Activated naive CD4-positive, alpha-beta T cell treated with anti-CD3 and anti-CD28 coated beads, Interleukin-2, amount 50 U/mL, for 24 hours (primary cell): ENCODE data around the gene IGF1R.

ENCODE experiments used
- H3K27ac Mint-ChIP-seq: one replicate; pipeline ENCODE4 v1.8.0; 2021; ENCODE audit warnings: mild to moderate bottlenecking, mixed read lengths
- H3K27me3 Mint-ChIP-seq: one replicate; pipeline ENCODE4 v1.8.0; 2021; ENCODE audit warnings: mixed read lengths
- H3K36me3 Mint-ChIP-seq: one replicate; pipeline ENCODE4 v1.8.0; 2021; ENCODE audit warnings: mixed read lengths
- H3K4me1 Mint-ChIP-seq: one replicate; pipeline ENCODE4 v1.8.0; 2021; ENCODE audit warnings: mixed read lengths
- H3K4me3 Mint-ChIP-seq: one replicate; pipeline ENCODE4 v1.8.0; 2021; ENCODE audit warnings: mild to moderate bottlenecking, mixed read lengths
- H3K9me3 Mint-ChIP-seq: one replicate; pipeline ENCODE4 v1.8.0; 2021; ENCODE audit warnings: mixed read lengths

The IGF1R gene

GRCh38 chr15:98753726-98754656, 105.7 kb downstream of the IGF1R start:
- peaks cover 4% of the 10 kb centered on the region for H3K36me3 Mint-ChIP-seq
- no peak overlapping the region for H3K27ac Mint-ChIP-seq
- no peaks in the 10 kb centered on the region for H3K9me3 Mint-ChIP-seq
- H3K4me1 Mint-ChIP-seq = peaks cover 67% of the 10 kb centered on the region
- no peak overlapping the region for H3K4me3 Mint-ChIP-seq
- no peaks in the 10 kb centered on the region for H3K27me3 Mint-ChIP-seq

DNA sequence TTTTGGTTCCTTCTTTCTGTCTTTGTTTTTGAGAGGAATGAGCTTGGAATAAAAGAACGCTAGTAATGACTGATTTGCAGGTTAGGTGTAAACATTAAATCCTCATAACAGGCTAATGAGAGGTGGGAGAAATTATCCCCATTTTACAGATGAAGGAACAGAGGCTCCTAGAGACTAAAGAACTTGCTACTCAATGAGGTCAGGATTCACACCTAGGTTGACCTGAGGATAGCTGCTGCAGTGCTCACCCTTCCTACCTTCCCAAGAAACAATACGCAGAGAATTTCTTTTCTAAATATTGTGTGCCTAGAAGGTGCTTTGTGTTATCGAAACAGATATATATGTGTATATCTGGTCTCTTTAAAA, 106.3 kb downstream of the IGF1R start:
- peaks cover 70% of the 10 kb centered on the region for H3K4me1 Mint-ChIP-seq
- peaks cover 4% of the 10 kb centered on the region for H3K36me3 Mint-ChIP-seq
- no peak overlapping the region for H3K4me3 Mint-ChIP-seq
- no peaks in the 10 kb centered on the region for H3K27me3 Mint-ChIP-seq
- H3K27ac Mint-ChIP-seq = no peak overlapping the region
- no peaks in the 10 kb centered on the region for H3K9me3 Mint-ChIP-seq

- Mint-ChIP-seq H3K27me3 (no peaks in the 10 kb centered on the region), H3K4me1 (peaks cover 70% of the 10 kb centered on the region), H3K4me3 (no peak overlapping the region)
These were observed 106.8 kb downstream of the IGF1R start for GRCh38 chr15:98755138-98755537.

DNA sequence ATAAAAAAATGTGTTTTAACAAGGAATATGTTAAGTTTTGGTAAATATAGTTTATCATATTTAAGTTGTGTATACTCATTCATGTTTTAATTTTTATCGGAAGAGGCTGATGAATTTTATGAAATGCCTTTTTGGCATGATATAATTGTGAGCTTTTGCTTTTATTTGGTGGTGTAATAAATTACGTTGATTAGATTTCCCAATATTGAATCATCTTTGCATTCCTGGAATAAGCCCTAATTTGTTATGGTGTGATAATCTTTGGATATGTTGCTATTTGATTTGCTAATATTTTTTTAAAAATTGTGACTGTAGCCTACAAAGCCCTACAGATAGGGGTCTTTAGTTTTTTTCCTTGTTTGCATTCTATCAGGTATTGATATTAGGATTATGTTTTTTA, 107.4 kb downstream of the IGF1R start:
- peaks cover 4% of the 10 kb centered on the region for H3K36me3 Mint-ChIP-seq
- no peak overlapping the region for H3K4me3 Mint-ChIP-seq
- no peak overlapping the region for H3K27ac Mint-ChIP-seq
- no peaks in the 10 kb centered on the region for H3K27me3 Mint-ChIP-seq
- peaks cover 75% of the 10 kb centered on the region for H3K4me1 Mint-ChIP-seq
- no peaks in the 10 kb centered on the region for H3K9me3 Mint-ChIP-seq

More at GRCh38 chr15:98755138-98755537, 106.8 kb downstream of the IGF1R start:
- Mint-ChIP-seq H3K27ac (no peak overlapping the region), H3K9me3 (no peaks in the 10 kb centered on the region), H3K36me3 (peaks cover 4% of the 10 kb centered on the region)

- peaks cover 83% of the 10 kb centered on the region for H3K4me1 Mint-ChIP-seq
These were observed 109.9 kb downstream of the IGF1R start for GRCh38 chr15:98758224-98758623.

DNA sequence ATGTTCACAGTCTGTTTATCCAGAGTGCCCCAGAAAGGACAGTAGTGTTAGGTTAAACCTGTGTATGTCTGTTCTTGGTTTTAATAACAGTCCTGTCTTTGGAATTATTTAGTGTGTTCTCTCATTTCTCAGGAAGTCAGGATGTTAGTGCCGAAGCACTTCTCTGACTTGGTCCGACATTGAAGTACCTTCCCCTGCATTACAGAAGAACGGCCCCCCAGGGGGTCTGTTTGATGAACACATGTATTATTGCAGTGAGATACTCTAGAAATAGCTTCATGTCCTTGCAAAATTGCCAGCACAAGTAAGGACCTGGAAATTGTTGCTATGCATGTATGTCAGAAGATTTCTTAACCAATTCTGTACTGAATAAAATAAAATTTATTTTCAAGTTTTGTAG, 110.9 kb downstream of the IGF1R start:
- no peaks in the 10 kb centered on the region for H3K36me3 Mint-ChIP-seq
- no peaks in the 10 kb centered on the region for H3K9me3 Mint-ChIP-seq
- H3K27ac Mint-ChIP-seq = no peak overlapping the region
- no peak overlapping the region for H3K4me3 Mint-ChIP-seq
- no peaks in the 10 kb centered on the region for H3K27me3 Mint-ChIP-seq
- peaks cover 84% of the 10 kb centered on the region for H3K4me1 Mint-ChIP-seq

More at GRCh38 chr15:98758224-98758623, 109.9 kb downstream of the IGF1R start:
- H3K9me3 Mint-ChIP-seq = no peaks in the 10 kb centered on the region
- H3K27ac Mint-ChIP-seq = no peak overlapping the region
- no peaks in the 10 kb centered on the region for H3K27me3 Mint-ChIP-seq
- no peak overlapping the region for H3K4me3 Mint-ChIP-seq
- H3K36me3 Mint-ChIP-seq = no peaks in the 10 kb centered on the region

DNA sequence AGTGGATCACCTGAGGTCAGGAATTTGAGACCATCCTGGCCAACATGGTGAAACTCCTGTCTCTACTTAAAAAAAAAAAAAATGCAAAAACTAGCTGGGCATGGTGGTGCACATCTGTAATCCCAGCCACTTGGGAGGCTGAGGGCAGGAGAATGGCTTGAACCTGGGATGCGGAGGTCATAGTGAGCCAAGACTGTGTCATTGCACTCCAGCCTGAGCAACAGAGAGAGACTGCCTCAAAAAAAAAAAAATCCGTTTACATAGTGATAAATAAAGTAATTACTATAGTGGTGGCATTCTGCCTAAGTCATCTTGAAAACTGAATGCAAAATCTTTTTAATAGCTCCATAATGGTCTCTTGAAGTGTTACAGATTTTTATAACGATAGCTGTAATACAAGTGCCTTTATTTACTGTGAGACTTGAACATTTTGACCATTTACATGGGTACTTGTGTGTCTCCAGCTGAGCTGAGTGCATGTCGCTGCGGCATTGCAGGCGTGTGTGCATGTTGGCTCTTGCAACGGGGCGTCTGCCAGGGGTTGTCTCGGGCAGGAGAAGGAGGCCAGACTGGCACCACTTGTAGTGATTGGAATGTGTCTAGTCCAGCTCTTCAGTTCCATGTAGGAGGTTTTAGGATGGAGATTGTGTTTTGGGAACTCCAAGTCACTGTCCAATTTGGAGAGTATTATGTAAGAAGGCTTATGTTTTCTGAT, 111.9 kb downstream of the IGF1R start:
- Mint-ChIP-seq H3K4me1 (peaks cover 82% of the 10 kb centered on the region), H3K9me3 (no peaks in the 10 kb centered on the region), H3K27ac (no peak overlapping the region), H3K4me3 (peak overlapping the region; percentile 7), H3K27me3 (no peaks in the 10 kb centered on the region), H3K36me3 (no peaks in the 10 kb centered on the region)

GRCh38 chr15:98760975-98761374, 112.6 kb downstream of the IGF1R start:
- no peaks in the 10 kb centered on the region for H3K36me3 Mint-ChIP-seq
- H3K4me3 Mint-ChIP-seq = no peak overlapping the region
- H3K4me1 Mint-ChIP-seq = peaks cover 86% of the 10 kb centered on the region
- no peaks in the 10 kb centered on the region for H3K27me3 Mint-ChIP-seq
- no peak overlapping the region for H3K27ac Mint-ChIP-seq
- no peaks in the 10 kb centered on the region for H3K9me3 Mint-ChIP-seq

DNA sequence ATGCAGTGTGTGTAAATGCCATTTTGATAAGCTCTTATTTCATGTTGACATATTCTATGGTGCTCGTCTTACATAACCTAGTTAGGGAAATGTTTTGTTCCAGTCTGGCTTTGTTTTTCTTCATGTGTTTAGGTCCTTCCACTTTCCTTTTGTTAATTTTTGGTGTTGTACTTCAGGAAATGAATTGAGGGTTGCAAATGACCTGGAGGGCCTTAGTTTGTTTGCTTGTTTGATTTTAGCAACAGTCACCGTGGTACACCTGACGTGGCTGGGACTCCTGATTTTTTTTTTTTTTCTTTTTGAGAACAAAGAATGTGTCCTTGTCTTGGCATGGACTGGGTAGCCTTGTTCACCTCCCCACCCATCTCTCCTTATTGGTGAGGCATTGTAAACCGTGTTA, 114.8 kb downstream of the IGF1R start:
- H3K4me3 Mint-ChIP-seq = no peak overlapping the region
- H3K27me3 Mint-ChIP-seq = no peaks in the 10 kb centered on the region
- no peaks in the 10 kb centered on the region for H3K36me3 Mint-ChIP-seq
- H3K27ac Mint-ChIP-seq = peak overlapping the region; percentile 23
- peaks cover 89% of the 10 kb centered on the region for H3K4me1 Mint-ChIP-seq
- H3K9me3 Mint-ChIP-seq = no peaks in the 10 kb centered on the region

- Mint-ChIP-seq H3K27ac (no peak overlapping the region), H3K9me3 (no peaks in the 10 kb centered on the region), H3K27me3 (no peaks in the 10 kb centered on the region), H3K4me3 (no peak overlapping the region), H3K36me3 (no peaks in the 10 kb centered on the region), H3K4me1 (peaks cover 83% of the 10 kb centered on the region)
These were observed 116.0 kb downstream of the IGF1R start for GRCh38 chr15:98764291-98764690.

- Mint-ChIP-seq H3K27me3 (no peaks in the 10 kb centered on the region), H3K4me3 (no peak overlapping the region)
These were observed 117.3 kb downstream of the IGF1R start for GRCh38 chr15:98765610-98766009.

DNA sequence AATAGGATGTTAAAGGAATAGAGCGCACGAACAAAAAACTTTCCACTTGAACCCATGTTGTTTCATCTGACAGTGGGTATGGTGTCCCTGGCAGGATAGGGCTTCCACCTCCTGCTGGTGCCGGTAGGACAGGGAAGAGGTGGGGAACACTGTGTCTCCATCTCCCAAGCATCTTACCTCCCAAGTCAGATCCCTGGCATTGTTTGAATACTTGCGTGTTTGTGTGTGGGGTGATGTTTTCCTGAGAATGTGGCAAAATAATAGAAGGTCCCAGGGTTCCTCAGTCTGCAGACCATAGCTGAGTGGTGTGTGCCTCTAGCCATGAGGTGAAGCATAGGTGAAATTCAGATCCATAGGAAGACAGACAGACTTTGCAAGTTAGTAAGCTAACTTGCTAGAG, 119.4 kb downstream of the IGF1R start:
- Mint-ChIP-seq H3K4me3 (no peak overlapping the region), H3K9me3 (no peaks in the 10 kb centered on the region), H3K27ac (no peak overlapping the region), H3K27me3 (no peaks in the 10 kb centered on the region), H3K36me3 (no peaks in the 10 kb centered on the region), H3K4me1 (peaks cover 86% of the 10 kb centered on the region)

More at GRCh38 chr15:98765610-98766009, 117.3 kb downstream of the IGF1R start:
- no peaks in the 10 kb centered on the region for H3K9me3 Mint-ChIP-seq
- no peaks in the 10 kb centered on the region for H3K36me3 Mint-ChIP-seq
- peaks cover 83% of the 10 kb centered on the region for H3K4me1 Mint-ChIP-seq
- H3K27ac Mint-ChIP-seq = no peak overlapping the region

DNA sequence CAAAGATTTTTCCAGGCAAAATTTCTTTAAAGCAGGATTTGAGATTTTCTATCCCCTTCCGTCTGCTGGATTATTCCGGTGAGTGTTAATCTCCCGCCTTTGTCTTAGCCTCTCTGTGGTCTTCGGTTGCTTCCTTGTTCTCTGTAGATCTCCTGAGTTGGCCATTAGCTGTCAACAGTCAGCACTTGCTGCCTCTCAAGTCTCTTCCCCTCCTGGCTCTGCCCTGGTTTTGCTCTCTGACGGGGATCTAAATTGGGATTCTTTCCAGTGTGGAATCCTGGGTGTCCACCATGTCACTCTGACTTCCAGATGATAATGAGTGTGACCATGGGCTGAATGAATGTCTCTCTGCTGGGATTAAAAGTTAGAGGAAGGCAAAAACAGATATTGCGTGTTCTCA, 121.5 kb downstream of the IGF1R start:
- H3K36me3 Mint-ChIP-seq = no peaks in the 10 kb centered on the region
- peak overlapping the region; percentile 31 for H3K27ac Mint-ChIP-seq
- H3K27me3 Mint-ChIP-seq = no peaks in the 10 kb centered on the region
- H3K4me1 Mint-ChIP-seq = peaks cover 85% of the 10 kb centered on the region
- H3K9me3 Mint-ChIP-seq = no peaks in the 10 kb centered on the region
- H3K4me3 Mint-ChIP-seq = no peak overlapping the region

DNA sequence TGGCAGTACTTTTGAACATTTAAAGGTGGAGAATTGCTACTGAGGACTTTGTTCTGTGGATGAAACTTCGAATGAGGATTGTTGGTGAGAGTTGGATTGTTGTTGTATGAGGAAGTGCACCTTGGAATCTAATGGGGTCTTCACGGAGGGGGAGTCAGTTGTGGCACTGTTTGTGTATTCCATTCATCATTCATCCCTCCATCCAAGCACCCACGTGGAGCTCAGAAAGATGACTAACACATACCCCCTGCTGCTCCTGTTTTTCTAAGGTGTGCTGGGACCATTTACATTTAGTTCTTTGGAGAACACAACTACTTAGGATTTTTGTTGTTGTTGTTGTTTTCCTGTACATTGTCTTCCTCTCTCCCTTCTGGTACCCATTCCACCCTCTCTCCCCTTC, 122.6 kb downstream of the IGF1R start:
- Mint-ChIP-seq H3K4me1 (peaks cover 88% of the 10 kb centered on the region), H3K27ac (no peak overlapping the region), H3K9me3 (no peaks in the 10 kb centered on the region), H3K4me3 (no peak overlapping the region), H3K27me3 (no peaks in the 10 kb centered on the region), H3K36me3 (no peaks in the 10 kb centered on the region)

DNA sequence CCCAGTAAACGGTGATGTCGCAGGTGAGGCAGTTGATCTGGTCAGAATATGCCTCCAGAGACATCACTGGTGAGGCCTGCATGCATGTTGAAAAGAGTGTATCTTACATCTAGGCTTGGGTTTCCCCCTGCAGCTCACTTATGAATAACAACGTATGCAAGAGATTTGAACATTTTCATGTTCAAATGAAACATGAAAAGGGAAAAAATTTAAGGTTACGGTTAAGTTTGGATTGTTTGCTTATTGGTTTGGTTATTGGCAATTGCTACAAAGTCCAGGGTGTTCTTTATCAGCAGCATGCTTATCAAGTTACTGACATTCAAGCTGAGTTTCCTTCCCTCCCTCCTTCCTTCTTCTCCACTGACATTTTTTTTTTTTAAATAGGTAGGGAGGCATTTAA, 123.2 kb downstream of the IGF1R start:
- Mint-ChIP-seq H3K9me3 (no peaks in the 10 kb centered on the region), H3K4me1 (peaks cover 88% of the 10 kb centered on the region), H3K27ac (no peak overlapping the region), H3K27me3 (no peaks in the 10 kb centered on the region), H3K36me3 (no peaks in the 10 kb centered on the region), H3K4me3 (no peak overlapping the region)

DNA sequence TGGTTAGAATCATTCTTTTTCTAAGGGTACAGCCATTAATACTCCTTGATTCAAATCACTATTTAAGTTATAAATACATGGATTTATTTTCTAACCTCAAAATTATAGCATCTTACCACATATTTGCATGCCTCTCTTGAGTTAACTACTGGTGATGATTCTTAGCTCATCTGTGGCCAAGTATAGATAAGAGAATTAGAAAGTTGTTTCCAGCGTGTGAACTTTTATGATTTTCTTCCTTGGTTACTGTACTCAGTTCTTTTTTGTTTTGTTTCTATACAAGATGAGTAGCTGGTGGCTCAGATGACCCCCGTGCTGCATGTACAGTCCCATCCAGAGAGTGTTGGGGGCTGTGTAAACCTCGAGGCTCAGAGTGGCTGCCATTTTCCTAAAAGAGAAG, 124.6 kb downstream of the IGF1R start:
- Mint-ChIP-seq H3K36me3 (no peaks in the 10 kb centered on the region), H3K27me3 (no peaks in the 10 kb centered on the region), H3K9me3 (no peaks in the 10 kb centered on the region), H3K27ac (no peak overlapping the region), H3K4me3 (no peak overlapping the region), H3K4me1 (peaks cover 88% of the 10 kb centered on the region)
